Thoracic aorta (tissue), 2 donors: ENCODE results near the gene PSMA7. TPM values are rescaled to one million over a fixed set of nuclear protein-coding genes. Genes with fewer than 3 reads are reported as not detected.

Experiments
- ATAC-seq: fragments of 150-250 bp; one replicate; pipeline ENCODE4 v1.8.0; 2017; ENCODE audit warnings: low read depth; ENCODE audit not compliant: insufficient number of reproducible peaks, low FRiP score
- DNase-seq: peaks from one replicate; pipeline ENCODE4 v3.0.0-alpha.2; 2020; ENCODE audit warnings: low spot score
- H3K27ac ChIP-seq, 2 donors: fragments of 200-600 bp; sonication (generic); 1 replicate in 1 of 2; 2 replicates in 1 of 2; pipeline ENCODE4 v1.5.1; 2016; ENCODE audit warnings: mild to moderate bottlenecking in 2 of 2, moderate library complexity in 2 of 2
- H3K27me3 ChIP-seq: fragments of 200-600 bp; sonication (generic); replicated peaks from 2 replicates; pipeline ENCODE4 v1.6.0; 2016; ENCODE audit warnings: mild to moderate bottlenecking; ENCODE audit not compliant: insufficient read depth
- H3K36me3 ChIP-seq: fragments of 200-600 bp; sonication (generic); one replicate; pipeline ENCODE4 v1.5.1; 2016
- H3K4me1 ChIP-seq, 2 donors: fragments of 200-600 bp; sonication (generic); 1 replicate in 1 of 2; 2 replicates in 1 of 2; pipeline versions ENCODE4 v1.5.1 to v1.6.0; 2016; ENCODE audit warnings: low read depth in 2 of 2, mild to moderate bottlenecking in 1 of 2; ENCODE audit not compliant: control insufficient read depth in 1 of 2
- H3K4me3 ChIP-seq: fragments of 200-600 bp; sonication (generic); 2 replicates; pipeline ENCODE4 v1.5.1; 2016; ENCODE audit warnings: mild to moderate bottlenecking
- H3K9me3 ChIP-seq: fragments of 200-600 bp; sonication (generic); 2 replicates; pipeline ENCODE4 v1.5.1; 2016
- total RNA-seq, 2 donors: library from RNA; depleted of rRNA; stranded (reverse); fragments of >200 nt; gene quantifications; one replicate each; pipeline versions ENCODE4 v1.1.0 to v1.2.3, GENCODE V29; 2016
- TF ChIP-seq, protein P1 (sequence below): fragments of 200-600 bp; sonication (generic); IDR thresholded peaks from one replicate; pipeline ENCODE4 v1.5.1; 2019; ENCODE audit warnings: antibody characterized with exemption

PSMA7 gene
- total RNA-seq, 2 donors from 2014 or later: 185 to 228 TPM

DNA sequence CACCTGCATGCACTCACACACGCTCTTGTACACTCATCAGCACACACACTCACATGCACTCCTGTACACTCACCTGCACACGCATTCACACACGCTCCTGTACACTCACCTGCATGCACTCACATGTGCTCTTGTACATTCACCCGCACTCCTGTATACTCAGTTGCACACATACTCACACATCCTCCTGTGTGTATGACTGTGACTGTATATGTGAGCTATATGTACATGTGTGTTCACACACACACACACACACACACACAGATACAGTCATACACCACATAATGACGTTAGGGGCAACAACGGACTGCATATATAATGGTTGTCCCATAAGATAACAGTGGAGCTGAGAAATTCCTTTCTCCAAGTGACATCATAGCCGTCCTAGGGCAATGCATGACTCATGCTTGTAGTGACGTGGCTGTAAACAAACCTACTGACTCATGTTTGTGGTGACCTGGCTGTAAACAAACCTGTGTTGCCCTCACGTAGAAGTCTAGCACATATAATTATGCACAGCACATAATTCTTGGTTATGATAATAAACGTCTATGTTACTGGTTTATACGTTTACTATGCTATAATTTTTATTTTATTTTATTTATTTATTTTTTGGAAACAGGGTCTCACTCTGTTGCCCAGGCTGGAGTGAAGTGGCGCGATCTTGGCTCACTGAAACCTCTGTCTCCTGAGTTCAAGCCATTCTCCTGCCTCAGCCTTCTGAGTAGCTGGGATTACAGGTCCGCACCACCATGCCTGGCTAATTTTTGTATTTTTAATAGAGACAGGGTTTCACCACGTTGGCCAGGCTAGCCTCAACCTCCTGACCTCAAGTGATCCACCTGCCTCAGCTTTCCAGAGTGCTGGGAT is 54.7 kb downstream of the PSMA7 start:
- Histone ChIP-seq H3K4me1 (no peaks in the 10 kb centered on the region), H3K4me3 (no peak overlapping the region), H3K36me3 (no peaks in the 10 kb centered on the region), H3K9me3 (no peaks in the 10 kb centered on the region), H3K27me3 (no peaks in the 10 kb centered on the region), H3K27ac (no peak overlapping the region)
- TF ChIP-seq, protein P1, sequence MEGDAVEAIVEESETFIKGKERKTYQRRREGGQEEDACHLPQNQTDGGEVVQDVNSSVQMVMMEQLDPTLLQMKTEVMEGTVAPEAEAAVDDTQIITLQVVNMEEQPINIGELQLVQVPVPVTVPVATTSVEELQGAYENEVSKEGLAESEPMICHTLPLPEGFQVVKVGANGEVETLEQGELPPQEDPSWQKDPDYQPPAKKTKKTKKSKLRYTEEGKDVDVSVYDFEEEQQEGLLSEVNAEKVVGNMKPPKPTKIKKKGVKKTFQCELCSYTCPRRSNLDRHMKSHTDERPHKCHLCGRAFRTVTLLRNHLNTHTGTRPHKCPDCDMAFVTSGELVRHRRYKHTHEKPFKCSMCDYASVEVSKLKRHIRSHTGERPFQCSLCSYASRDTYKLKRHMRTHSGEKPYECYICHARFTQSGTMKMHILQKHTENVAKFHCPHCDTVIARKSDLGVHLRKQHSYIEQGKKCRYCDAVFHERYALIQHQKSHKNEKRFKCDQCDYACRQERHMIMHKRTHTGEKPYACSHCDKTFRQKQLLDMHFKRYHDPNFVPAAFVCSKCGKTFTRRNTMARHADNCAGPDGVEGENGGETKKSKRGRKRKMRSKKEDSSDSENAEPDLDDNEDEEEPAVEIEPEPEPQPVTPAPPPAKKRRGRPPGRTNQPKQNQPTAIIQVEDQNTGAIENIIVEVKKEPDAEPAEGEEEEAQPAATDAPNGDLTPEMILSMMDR: no peak
- ATAC-seq: no peak
- no peak for DNase-seq

DNA sequence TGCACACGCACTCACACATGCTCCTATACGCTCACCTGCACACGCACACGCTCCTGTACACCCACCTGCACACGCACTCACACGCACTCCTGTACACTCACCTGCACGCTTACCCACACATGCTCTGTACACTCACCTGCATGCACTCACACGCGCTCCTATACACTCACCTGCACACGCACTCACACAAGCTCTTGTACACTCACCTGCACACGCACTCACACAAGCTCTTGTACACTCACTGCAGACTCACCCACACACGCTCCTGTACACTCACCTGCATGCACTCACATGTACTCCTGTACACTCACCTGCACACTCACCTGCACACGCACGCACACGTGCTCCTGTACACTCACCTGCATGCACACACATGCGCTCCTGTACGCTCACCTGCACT is 55.6 kb downstream of the PSMA7 start:
- no peaks in the 10 kb centered on the region for H3K36me3 ChIP-seq
- no peak overlapping the region for H3K4me3 ChIP-seq
- H3K4me1 ChIP-seq: no peaks in the 10 kb centered on the region
- H3K9me3 ChIP-seq: no peaks in the 10 kb centered on the region
- DNase-seq (no peak), ATAC-seq (no peak)
- H3K27me3 ChIP-seq: no peaks in the 10 kb centered on the region
- TF ChIP-seq, protein P1: no peak
- H3K27ac ChIP-seq: no peak overlapping the region

DNA sequence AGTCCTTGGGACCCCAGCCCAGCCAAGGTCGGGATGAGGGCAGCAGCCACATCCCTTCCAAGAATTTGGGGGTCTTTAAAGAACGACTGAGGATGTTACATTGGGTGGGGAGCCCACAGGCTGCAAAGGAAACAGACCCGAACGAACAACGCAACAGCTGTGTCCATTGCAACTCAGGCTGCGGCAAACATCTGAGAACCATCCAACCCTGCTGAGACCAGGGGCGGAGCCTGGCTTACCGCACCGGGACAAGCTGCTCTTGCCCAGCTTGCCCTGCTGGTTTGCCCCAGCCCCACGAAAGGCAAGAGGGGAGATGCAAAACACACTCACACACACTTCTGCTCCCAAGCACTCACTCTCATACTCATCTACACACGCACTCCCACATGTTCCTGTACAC is 56.0 kb downstream of the PSMA7 start:
- no peak for DNase-seq
- Histone ChIP-seq H3K4me1 (no peaks in the 10 kb centered on the region), H3K9me3 (no peaks in the 10 kb centered on the region), H3K27ac (no peak overlapping the region), H3K27me3 (no peaks in the 10 kb centered on the region), H3K36me3 (no peaks in the 10 kb centered on the region), H3K4me3 (no peak overlapping the region)
- TF ChIP-seq, protein P1: no peak
- no peak for ATAC-seq

Other genes with a start within 250 kb of the PSMA7 start
- 10 to 100 TPM; 10.4 to 11.0 TPM for gene TAF4, start 77.5 kb downstream of the PSMA7 start, total RNA-seq
- 10 to 100 TPM; 11.4 to 38.7 TPM for gene LSM14B, start 20.9 kb downstream of the PSMA7 start, total RNA-seq
- gene SS18L1, start 375 bp upstream of the PSMA7 start, total RNA-seq: 10 to 100 TPM; 10.7 to 21.7 TPM
- gene MTG2, start 39.6 kb upstream of the PSMA7 start, total RNA-seq: 10 to 100 TPM; 28.0 to 41.8 TPM
- not detected for gene HRH3, start 76.9 kb upstream of the PSMA7 start, total RNA-seq
- gene OSBPL2, start 95.1 kb upstream of the PSMA7 start, total RNA-seq: 10 to 100 TPM; 48.5 to 58.5 TPM
- 100 to 1,000 TPM in 1 of 2 donors, 10 to 100 TPM in 1; 98.8 to 113 TPM for gene ADRM1, start 159.6 kb upstream of the PSMA7 start, total RNA-seq
- gene LAMA5, start 223.9 kb upstream of the PSMA7 start, total RNA-seq: 100 to 1,000 TPM; 289 to 333 TPM
- 1,000 to 10,000 TPM; 1,025 to 2,724 TPM for gene RPS21, start 243.7 kb upstream of the PSMA7 start, total RNA-seq